Endodermal cell (in vitro differentiated cells): ENCODE results near the gene NDUFA8. TPM values are rescaled to one million over a fixed set of nuclear protein-coding genes. Genes with fewer than 3 reads are reported as not detected.

Experiments used
- DNase-seq: peaks from one replicate; pipeline ENCODE4 v3.0.0-alpha.2; 2017
- H3K27ac ChIP-seq: 2 replicates; pipeline ENCODE4 v1.5.1; 2013; ENCODE audit warnings: mild to moderate bottlenecking, low read depth, low read length, moderate library complexity
- H3K27me3 ChIP-seq: 2 replicates; pipeline ENCODE4 v1.6.1; 2013; ENCODE audit warnings: mild to moderate bottlenecking, low read length, moderate library complexity; ENCODE audit not compliant: insufficient read depth, control insufficient read depth, poor library complexity, severe bottlenecking
- H3K36me3 ChIP-seq: 2 replicates; pipeline ENCODE4 v1.7.0; 2013; ENCODE audit warnings: mild to moderate bottlenecking, low read length, moderate library complexity; ENCODE audit not compliant: control insufficient read depth, insufficient read depth
- H3K4me1 ChIP-seq: one replicate; pipeline ENCODE4 v1.7.0; 2013; ENCODE audit warnings: low read length; ENCODE audit not compliant: control insufficient read depth, insufficient read depth
- H3K4me3 ChIP-seq: 2 replicates; pipeline ENCODE4 v1.5.1; 2013; ENCODE audit warnings: mild to moderate bottlenecking, low read length, moderate library complexity
- H3K9ac ChIP-seq: 2 replicates; pipeline ENCODE4 v1.6.1; 2013; ENCODE audit warnings: mild to moderate bottlenecking, low read length, moderate library complexity; ENCODE audit not compliant: poor library complexity, severe bottlenecking; ENCODE audit errors: extremely low read depth
- H3K9me3 ChIP-seq: 2 replicates; pipeline ENCODE4 v1.6.1; 2013; ENCODE audit warnings: mild to moderate bottlenecking, low read length, moderate library complexity; ENCODE audit not compliant: control insufficient read depth
- H3K27ac Mint-ChIP-seq: 2 replicates; pipeline ENCODE4 v1.8.0; 2020; ENCODE audit warnings: mixed read lengths
- H3K27me3 Mint-ChIP-seq: 2 replicates; pipeline ENCODE4 v1.8.0; 2021; ENCODE audit warnings: mild to moderate bottlenecking, mixed read lengths; ENCODE audit not compliant: insufficient read depth
- H3K36me3 Mint-ChIP-seq: 2 replicates; pipeline ENCODE4 v1.8.0; 2020; ENCODE audit warnings: low read depth, mixed read lengths
- H3K4me1 Mint-ChIP-seq: 2 replicates; pipeline ENCODE4 v1.8.0; 2020; ENCODE audit warnings: mixed read lengths
- H3K4me3 Mint-ChIP-seq: 2 replicates; pipeline ENCODE4 v1.8.0; 2020; ENCODE audit warnings: mild to moderate bottlenecking, moderate library complexity, mixed read lengths
- H3K9me3 Mint-ChIP-seq: 2 replicates; pipeline ENCODE4 v1.8.0; 2020; ENCODE audit warnings: mild to moderate bottlenecking, mixed read lengths
- CTCF ChIP-seq: fragments of 200-600 bp; sonication (generic); conservative IDR thresholded peaks from 2 replicates; pipeline ENCODE4 v1.5.0; 2021; ENCODE audit warnings: antibody characterized with exemption, mild to moderate bottlenecking
- WGBS, 2 experiments: methylation state at CpG; one replicate each; pipeline versions ENCODE4 v1.1.5 to v1.1.7; 2013; ENCODE audit warnings: missing lambda C conversion rate in 2 of 2, mixed read lengths in 1 of 2; ENCODE audit not compliant: insufficient coverage in 1 of 2, insufficient read length in 1 of 2; 5-methylcytosine and 5-hydroxymethylcytosine counted together
- total RNA-seq, 2 donors: library from RNA; stranded (reverse); fragmentation: NEBNext Ultra II Directional in 1 of 2; extraction: Animal tissue kit (Norgen Biotek cat#: 25700) in 1 of 2; gene quantifications; 2 replicates in 1 of 2; 3 replicates in 1 of 2; pipeline ENCODE4 v1.2.1, GENCODE V29; 2021

The NDUFA8 gene
- total RNA-seq, 2 donors from 2014 or later: 65.8 to 67.8 TPM

GRCh38 chr9:122109035-122109813 lies 50.4 kb downstream of the NDUFA8 start:
- no peak overlapping the region for H3K4me3 ChIP-seq
- no peak for DNase-seq
- no peak for TF ChIP-seq CTCF
- no peak overlapping the region for H3K27ac ChIP-seq
- Mint-ChIP-seq H3K27me3 (peaks cover 15% of the 10 kb centered on the region), H3K27ac (no peak overlapping the region), H3K36me3 (no peaks in the 10 kb centered on the region), H3K4me3 (no peak overlapping the region), H3K9me3 (peaks cover 2% of the 10 kb centered on the region), H3K4me1 (peaks cover 9% of the 10 kb centered on the region)
- peaks cover 12% of the 10 kb centered on the region for H3K27me3 ChIP-seq
- no peak overlapping the region for H3K9ac ChIP-seq
- peaks cover 6% of the 10 kb centered on the region for H3K4me1 ChIP-seq
- no peaks in the 10 kb centered on the region for H3K36me3 ChIP-seq
- WGBS, 2 experiments: 78 to 100% methylated on average over 1 to 3 of the region's 3 CpGs
- peaks cover 2% of the 10 kb centered on the region for H3K9me3 ChIP-seq

- Mint-ChIP-seq H3K9me3 (peaks cover 4% of the 10 kb centered on the region), H3K27ac (no peak overlapping the region), H3K27me3 (peaks cover 18% of the 10 kb centered on the region)
Observed at GRCh38 chr9:122107291-122107805, 52.2 kb downstream of the NDUFA8 start.

GRCh38 chr9:122106576-122106975 lies 53.0 kb downstream of the NDUFA8 start:
- 90 to 97% methylated on average over 2 of the region's 2 CpGs for WGBS, 2 experiments
- Mint-ChIP-seq H3K27ac (no peak overlapping the region), H3K9me3 (peaks cover 4% of the 10 kb centered on the region), H3K36me3 (no peaks in the 10 kb centered on the region), H3K27me3 (peaks cover 19% of the 10 kb centered on the region), H3K4me3 (no peak overlapping the region), H3K4me1 (peaks cover 2% of the 10 kb centered on the region)
- Histone ChIP-seq H3K4me3 (no peak overlapping the region), H3K27me3 (peaks cover 25% of the 10 kb centered on the region), H3K27ac (no peak overlapping the region), H3K36me3 (no peaks in the 10 kb centered on the region), H3K9ac (no peak overlapping the region), H3K9me3 (peaks cover 6% of the 10 kb centered on the region), H3K4me1 (no peaks in the 10 kb centered on the region)
- DNase-seq: no peak
- TF ChIP-seq CTCF: no peak

More at GRCh38 chr9:122107291-122107805, 52.2 kb downstream of the NDUFA8 start:
- no peaks in the 10 kb centered on the region for H3K36me3 ChIP-seq
- H3K27me3 ChIP-seq: peaks cover 18% of the 10 kb centered on the region
- no peak for TF ChIP-seq CTCF
- 68 to 81% methylated on average over 5 to 7 of the region's 7 CpGs for WGBS, 2 experiments
- DNase-seq: no peak
- Mint-ChIP-seq H3K4me1 (peaks cover 2% of the 10 kb centered on the region), H3K4me3 (no peak overlapping the region), H3K36me3 (no peaks in the 10 kb centered on the region)
- H3K27ac ChIP-seq: no peak overlapping the region
- H3K9me3 ChIP-seq: peaks cover 6% of the 10 kb centered on the region
- H3K4me1 ChIP-seq: no peaks in the 10 kb centered on the region
- H3K4me3 ChIP-seq: no peak overlapping the region
- H3K9ac ChIP-seq: no peak overlapping the region
